ENCODE results near the gene TEDC2.

The TEDC2 gene

DNA sequence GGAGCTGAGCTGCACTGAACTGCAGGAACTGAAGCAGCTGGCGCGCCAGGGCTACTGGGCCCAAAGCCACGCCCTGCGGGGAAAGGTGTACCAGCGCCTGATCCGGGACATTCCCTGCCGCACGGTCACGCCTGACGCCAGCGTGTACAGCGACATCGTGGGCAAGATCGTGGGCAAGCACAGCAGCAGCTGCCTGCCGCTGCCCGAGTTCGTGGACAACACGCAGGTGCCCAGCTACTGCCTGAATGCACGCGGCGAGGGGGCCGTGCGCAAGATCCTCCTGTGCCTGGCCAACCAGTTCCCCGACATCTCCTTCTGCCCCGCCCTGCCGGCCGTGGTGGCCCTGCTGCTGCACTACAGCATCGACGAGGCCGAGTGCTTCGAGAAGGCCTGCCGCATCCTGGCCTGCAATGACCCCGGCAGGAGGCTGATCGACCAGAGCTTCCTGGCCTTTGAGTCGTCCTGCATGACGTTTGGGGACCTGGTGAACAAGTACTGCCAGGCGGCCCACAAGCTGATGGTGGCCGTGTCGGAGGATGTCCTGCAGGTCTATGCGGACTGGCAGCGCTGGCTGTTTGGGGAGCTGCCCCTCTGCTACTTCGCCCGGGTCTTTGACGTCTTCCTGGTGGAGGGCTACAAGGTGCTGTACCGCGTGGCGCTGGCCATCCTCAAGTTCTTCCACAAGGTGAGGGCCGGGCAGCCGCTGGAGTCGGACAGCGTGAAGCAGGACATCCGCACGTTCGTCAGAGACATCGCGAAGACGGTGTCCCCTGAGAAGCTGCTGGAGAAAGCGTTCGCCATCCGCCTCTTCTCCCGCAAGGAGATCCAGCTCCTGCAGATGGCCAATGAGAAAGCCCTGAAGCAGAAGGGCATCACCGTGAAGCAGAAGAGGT lies 36.6 kb downstream of the TEDC2 start:
- DNase-seq (ENCODE audit: low spot score): no peak

DNA sequence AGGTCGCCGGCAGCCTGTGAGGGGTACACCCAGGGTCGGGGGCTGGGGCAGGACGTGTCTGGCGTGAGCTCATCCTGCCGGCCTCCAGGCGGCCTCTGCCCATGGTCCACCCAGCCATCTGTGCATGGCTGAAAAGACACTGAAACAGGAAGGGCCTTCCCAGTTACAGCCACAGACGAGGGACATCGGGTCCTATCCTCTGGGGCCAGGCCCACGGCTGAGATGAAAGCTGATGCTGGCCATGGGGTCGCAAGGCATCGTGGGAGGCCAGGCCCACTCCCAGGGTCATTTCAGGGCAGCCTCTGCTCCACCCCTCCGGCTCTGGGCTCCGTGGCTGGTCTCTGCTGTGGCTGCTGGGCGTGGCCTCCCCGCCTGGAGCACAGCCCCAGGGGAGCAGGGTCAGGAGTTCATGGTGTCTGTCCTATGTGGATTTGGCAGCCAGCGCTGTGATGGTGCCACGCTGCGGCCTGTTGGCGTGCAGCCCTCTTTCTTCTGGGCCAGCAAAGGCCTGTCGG lies 37.3 kb downstream of the TEDC2 start:
- peak; percentile 42 for DNase-seq (ENCODE audit: low spot score)

DNA sequence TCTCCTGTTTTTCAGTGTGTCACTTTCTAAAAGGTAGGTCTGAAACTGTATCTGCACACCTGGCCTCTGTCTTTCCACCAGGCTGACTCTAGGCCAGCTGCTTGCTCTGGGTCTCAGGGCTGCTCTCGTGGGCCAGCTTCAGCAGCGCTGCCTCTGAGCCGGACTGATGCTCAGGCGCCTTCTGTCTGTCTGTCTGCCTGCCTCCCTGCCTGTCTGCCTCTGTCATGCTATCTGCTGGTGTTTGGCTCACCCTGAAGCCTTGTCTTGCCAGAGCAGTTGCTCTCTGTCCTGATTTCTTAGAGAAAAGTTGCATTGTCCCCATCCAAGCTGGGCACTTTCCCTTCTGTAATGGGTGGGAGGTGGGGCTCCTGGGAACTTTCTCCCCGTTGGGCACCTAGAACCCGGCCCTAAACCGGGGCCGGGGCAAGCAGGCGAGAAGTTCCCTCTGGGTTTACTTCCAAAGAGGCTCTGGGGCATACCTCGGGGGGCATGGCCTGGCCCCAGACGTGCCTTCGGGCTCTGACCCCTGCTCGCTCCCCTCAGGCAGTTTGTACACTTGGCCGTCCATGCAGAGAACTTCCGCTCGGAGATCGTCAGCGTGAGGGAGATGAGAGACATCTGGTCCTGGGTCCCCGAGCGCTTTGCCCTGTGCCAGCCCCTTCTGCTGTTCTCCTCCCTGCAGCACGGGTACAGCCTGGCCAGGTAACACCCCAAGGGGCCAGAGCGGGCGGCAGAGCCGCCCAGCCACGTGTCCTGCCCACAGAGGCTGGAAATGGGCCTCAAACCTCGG lies 38.0 kb downstream of the TEDC2 start:
- DNase-seq (ENCODE audit: low spot score): no peak

DNA sequence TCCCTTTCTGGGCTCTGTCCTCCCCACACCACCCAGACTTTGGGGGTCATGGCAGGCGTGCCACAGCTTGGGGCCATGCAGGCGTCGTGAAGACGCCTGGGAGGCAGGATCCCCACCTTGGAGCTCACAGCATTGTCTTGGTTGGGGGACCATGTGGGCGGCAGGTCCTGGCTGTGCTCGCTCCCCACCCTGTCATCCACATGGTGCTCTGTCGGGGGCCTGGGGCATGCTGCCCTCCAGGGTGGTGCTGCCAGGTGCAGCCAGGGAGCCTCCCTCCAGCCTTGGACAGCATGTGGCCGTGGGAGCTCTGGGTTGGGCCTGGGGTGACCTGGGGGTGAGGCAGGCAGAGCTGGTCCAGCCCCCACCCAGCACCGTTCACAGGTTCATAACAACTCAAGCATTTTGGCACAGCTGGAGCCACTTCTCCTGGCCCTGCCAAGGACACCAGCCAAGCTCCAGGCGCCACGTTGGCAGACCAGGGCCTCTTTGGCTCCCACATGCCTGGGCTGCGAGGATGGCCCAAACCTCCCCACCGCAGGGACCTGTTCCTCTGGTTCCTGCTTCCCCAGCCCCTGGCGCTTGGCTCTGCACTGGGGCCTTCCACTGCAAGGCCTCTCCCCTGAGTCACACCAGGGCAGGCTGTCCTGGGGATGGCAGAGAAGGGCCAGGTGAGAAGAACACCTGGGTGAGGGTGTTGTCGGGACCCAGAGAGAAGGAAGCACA lies 38.8 kb downstream of the TEDC2 start:
- DNase-seq (ENCODE audit: low spot score): no peak

DNA sequence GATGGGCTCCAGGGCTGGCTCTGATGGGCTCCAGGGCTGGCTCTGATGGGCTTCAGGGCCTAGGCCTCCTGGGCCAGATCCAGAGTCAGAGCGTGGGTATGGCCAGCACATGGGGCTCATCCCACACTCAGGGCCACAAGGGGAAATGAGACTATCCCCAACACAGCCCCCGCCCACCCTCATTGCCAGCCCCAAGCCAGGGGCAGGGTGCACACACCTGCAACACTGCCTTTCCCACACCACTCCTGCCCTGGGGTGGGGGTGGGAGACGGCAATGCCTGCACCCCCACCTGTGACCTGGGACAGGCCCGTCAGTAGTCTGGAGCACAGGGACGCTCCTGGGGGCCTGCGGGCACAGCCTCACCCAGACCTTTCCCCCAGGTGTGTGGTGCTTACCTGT lies 39.5 kb downstream of the TEDC2 start:
- no peak for DNase-seq (ENCODE audit: low spot score)

DNA sequence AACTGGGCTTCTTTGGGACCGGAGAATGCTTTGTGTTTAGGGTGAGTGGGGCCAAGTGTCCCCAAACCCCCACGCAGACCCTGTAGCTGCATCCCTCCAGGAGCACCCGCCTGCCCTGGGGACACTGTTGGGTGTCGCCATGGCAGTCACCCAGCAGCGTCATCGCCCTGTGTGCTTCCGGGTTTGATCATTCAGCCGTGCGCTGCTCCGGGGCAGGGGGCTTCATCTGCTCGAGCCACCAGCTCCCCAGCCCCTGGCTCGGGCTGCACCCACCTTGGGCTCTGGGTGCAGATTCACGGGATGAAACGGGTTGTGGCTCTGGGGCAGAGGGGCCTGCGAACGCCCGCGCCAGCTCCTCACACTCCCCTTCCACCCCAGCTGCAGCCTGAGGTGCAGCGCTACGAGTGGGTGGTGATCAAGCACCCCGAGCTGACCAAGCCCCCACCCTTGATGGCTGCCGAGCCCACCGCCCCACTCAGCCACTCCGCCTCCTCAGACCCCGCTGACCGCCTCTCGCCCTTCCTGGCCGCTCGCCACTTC lies 40.1 kb downstream of the TEDC2 start:
- DNase-seq (ENCODE audit: low spot score): no peak

DNA sequence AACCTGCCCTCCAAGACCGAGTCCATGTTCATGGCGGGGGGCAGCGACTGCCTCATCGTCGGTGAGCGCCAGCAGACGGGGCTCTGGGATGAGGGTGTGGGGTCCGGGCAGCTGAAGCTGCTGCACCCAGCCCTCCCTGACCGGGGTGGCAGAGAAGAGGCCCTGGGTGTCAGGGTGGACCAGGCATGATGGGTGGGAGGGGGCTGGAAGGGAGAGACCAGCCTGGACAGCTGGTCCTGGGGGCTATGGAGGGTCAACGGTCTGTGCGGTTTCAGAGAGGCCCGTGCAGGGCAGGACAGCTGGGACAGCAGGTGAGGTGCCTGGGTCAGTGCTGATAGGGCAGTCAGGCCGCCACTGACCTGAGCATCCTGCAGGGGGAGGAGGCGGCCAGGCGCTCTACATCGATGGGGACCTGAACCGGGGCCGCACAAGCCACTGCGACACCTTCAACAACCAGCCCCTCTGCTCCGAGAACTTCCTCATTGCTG lies 40.6 kb downstream of the TEDC2 start:
- no peak for DNase-seq (ENCODE audit: low spot score)

DNA sequence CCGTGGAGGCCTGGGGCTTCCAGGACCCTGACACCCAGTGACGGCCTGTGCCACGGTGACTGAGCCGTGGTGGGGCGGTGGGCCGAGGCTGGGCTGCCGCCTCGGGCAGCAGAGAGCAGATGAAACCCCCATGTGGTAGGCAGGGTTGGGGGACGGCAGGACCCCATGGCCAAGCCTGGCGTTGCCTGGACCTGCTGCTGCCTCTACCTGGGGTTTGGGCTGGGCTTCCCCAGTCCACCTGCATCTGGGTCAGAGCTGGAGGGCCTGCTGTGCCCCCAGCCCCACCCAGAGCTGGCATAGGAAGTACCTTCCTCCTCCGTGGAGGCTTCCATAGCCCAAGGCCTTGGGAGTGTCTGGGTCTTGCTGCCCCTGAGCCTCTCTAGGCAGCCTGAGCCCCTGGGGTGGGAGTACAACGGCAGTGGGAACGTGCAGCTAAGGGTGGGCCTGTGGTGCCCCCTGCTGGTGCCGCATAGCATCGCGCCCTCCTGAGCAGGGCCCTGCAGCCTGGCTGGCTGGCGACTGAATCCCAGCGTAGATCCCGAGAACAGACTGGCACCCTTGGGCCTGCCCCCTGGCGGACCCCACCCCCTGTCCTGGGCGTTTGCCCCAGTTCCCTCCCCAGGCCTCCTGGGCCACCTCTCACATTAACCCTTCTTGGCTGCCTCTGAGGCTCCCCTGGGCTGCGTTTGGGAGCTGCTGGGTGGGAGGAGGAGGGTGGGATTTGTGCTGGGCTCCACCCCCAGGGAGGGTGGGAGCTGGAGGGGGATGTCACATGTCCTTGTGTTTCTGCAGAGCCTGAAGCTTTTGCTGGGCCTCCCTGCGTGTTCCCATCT lies 41.2 kb downstream of the TEDC2 start:
- peak; percentile 91 for DNase-seq (ENCODE audit: low spot score)

DNA sequence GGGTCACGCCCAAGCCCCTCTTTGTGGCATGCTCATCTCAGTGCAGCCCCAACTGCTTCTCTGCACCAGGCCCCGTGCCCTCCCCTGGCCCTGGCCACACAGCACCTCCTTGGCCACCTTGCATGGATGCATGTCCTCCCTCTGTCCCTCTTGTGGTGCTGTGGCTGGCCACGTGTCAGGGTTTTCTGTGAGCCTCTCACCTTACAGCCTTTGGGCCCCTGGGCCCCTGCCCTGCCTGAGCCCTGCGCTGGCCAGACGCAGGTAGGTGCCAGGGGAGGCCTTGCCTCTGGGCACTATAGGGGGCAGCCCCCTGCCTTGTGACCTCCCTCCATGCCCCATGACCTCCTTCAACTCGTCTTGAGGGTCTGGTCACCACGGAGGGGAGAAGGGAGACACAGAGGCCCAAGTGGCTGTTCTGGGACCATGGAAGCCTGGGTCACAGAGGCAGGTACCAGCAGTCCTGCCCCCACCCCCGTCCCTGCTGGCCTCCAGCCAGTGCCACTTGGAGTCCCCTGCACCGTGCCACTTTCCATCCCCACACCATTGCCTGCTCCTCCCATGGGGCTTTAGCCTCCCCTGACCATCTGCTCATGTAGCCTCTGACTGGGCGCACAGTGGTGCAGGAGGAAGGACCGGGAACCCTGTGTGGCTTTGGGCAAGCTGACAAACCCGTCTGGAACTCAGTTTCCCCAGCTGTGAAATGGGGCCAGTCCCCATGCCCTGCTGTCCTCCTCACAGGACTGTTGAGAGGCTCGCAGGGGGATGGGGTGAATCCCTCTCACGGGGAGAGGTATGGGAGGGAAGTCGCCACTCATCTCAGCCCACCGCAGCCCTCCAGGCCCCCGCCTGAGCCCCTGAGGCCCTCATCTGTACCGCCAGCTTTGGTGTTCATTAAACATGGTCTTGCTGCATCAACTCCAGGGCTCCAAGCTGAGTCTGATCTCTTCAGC lies 42.3 kb downstream of the TEDC2 start:
- no peak for DNase-seq (ENCODE audit: low spot score)

DNA sequence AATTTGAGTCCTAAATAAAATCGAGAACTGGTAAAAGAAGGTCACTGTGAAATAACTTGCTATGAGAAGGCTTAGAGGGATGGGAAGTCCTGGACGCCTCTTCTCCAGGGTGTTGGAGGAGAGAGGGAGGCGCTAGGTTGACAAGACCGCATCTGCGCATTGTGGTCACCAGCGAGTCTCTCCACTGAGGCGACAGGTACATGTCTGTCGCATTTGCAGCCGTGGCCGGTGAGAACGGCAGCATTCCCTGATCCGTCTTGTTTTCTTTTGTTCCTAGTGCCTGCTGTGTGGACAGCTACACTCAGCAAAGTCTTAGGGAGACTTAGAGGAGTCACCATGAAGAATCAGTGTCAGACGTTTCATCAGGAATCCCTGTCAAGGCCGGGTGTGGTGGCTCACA lies 45.8 kb downstream of the TEDC2 start:
- no peak for DNase-seq (ENCODE audit: low spot score)

DNA sequence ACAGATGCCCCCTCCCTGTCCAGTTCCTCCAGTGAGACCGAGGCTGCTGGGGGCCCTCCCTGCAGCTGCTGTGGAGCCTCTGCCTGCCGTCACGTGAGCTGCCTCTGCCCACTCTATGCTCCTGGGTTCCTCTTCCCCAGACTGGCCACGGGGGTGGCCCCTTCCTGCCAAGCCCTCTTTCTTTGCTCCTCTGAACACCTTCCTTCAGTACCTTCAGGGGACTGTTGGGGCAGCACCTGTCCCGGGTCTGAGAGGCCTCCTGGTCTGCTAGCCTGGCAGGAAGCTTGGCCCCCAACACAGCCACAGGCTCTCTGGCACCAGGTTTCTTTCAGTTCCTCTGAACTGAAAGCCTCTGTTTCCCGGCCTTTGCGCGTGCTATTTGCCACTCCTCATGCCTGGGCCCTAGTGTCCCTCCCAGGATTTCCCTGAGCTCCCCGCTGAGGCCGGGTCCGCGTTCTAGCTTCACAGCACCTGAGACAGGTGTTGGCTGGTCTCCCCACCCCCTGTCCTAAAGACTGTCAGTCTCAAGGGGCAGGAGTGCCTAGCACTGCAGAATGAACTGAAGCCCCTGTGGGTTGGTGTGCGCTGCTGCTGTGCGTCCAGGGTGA lies 47.2 kb downstream of the TEDC2 start:
- no peak for DNase-seq (ENCODE audit: low spot score)

DNA sequence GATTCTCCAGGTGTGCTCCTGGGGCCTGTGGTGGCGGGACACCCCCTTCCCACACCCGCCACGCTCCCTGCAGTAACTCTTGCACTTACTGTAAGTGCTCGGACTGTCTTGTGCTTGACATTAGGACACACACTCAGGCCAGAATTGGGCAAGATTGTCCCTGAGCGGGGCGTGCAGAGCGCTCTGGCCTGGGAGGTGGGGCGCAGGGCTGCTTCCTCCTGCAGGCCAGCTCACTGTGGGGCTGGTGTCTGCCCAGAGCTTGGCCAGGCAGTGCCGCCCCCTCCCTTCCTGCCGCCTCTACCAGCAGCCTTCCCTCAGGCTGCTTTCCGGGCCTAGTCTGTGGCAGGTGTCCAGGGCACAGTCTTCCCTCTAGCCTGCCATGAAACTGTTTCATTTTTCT lies 47.8 kb downstream of the TEDC2 start:
- DNase-seq (ENCODE audit: low spot score): no peak

DNA sequence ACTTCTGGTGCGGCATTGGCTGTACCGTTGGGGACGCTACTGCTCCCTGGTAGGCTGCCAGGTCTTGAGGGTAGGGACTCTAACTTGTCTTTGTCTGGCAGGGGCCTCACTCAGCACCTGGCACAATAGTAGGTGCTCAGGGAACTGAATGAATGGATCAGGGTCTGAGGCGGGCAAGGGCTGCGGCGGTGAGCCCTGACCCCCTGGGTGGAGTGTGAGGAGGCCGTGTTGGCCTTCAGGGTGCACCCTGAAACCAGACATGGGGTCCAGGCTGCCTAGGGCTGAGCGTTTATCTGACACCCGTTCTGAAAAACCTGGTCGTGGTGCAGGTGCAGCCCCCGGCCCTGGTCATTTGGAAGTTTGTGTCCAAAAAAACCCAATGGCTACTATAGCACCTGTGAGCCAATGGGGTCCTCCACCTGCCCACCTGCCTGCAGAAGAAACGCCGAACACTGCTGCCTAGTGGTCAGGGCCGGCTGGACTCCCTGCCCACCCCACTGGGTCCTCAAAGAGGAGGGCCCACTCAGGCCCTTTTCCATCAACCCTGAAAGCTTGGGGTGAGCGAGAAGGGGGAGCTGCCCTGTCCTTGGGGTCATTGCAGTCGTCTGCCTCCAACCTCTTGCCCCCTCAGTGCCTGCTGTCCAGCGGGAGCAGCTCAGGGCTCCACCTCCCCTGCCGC lies 49.0 kb downstream of the TEDC2 start:
- DNase-seq (ENCODE audit: low spot score): no peak

DNA sequence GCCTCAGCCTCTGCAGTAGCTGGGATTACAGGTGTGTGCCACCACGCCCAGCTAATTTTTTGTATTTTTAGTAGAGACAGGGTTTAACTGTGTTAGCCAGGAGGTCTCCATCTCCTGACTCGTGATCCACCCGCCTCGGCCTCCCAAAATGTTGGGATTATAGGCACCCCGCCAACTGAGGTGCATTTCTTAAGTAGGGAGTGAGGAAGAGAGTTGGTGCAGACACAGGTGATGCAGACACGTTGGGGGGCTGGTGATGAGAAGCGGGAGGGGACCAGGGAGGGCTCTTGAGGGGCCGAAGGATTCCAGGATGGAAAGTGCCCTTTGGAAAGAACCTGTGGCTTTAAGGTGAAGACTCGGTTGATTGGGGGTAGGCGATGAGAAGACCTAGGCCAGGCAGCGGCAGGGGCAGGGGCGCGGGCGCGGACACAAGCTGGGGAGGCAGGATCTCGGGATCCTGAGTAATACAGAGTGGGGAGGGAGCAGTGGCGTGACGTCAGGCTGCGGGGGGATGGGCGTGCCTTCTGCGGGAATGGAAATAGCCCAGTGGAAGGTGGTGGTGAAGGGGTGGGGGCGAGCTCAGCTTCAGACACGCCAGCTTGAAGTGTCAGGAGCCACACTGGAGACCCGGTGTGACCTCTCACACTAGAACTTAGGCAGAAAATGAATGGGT lies 51.4 kb downstream of the TEDC2 start:
- DNase-seq (ENCODE audit: low spot score): peak; percentile 86

DNA sequence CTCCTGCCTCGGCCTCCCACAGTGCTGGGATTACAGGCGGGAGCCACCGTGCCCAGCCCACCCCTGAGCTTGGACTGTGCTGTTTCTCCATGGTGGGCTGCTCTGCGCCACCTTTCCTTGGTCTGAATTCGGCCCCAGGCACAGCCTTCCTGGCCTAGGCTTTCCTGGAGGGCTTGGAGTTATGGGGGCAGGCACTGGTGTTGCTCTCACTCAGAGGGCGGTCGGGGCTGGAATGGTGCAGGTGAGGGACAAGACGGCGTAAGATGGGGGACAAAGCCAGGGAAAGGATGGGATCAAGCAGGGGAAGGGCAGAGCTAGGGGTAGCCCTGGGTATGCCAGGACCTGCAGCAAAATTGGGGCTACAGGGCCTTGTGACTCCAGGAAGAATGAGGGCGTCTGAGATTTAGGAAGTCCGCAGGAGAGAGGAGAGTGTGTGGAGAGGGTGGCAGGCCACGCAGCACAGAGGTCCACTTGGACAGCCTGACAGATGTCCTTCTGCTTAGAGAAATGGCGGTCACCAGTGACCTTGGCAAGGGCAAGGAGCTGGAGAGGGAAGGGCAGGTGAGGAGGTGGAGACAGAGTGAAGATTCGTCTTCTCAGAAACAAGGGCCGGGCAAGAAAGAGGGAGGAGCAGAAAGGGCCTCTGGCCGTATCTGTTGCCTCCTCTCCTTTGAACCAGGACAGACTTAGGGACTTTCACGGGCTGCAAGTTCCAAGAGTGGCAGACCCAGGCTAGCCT lies 52.3 kb downstream of the TEDC2 start:
- no peak for DNase-seq (ENCODE audit: low spot score)

DNA sequence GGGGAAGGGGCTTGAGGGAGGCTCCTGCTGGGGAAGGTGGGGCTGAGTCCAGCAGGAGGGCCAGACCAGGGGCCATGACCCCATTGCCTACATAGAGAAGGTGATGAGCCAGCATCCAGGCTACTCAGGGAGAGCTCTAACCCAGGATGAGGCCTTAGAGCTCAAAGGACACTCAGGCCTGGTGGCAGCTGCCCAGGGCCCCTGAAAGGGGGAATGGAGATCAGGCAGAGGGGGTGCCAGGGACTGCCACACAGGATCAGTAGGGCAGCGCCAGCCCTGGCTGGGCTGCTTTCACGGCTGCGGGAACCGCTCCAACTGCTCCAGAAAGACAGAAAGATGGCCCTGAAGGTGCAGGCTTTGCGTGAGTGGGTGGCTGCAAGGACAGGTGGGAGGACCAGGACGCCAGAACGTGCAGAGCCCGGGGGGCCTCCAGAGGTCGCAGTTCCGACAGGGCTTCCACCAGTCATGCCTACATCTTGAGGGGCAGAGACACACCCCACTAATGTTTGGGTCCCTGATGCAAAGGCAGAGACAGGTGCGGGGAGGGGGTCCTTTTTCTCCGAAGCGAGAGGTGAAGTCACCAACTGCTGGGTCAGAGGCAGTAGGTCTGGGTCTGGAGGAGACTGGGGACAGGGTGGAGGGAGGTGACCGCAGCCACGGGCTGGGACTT lies 53.0 kb downstream of the TEDC2 start:
- DNase-seq (ENCODE audit: low spot score): no peak
